GM12878 (cell line): ENCODE data around the gene POLN.

Experiments
- ESRRA ChIP-seq: IDR thresholded peaks from 2 replicates; pipeline ENCODE4 v1.6.1; 2012; ENCODE audit warnings: mild to moderate bottlenecking, low read length, improper control_type of control experiment
- EZH2 ChIP-seq: IDR thresholded peaks from 2 replicates; pipeline ENCODE4 v1.6.1; 2012; ENCODE audit warnings: low read depth, mild to moderate bottlenecking, control low read depth, inconsistent platforms, low read length, borderline replicate concordance; ENCODE audit not compliant: control insufficient read depth
- POLR2A ChIP-seq: IDR thresholded peaks from 2 replicates; pipeline ENCODE4 v1.6.1; 2011; ENCODE audit warnings: low read depth, mild to moderate bottlenecking, low read length
- POLR2AphosphoS5 ChIP-seq: IDR thresholded peaks from 2 replicates; pipeline ENCODE4 v1.6.1; 2011; ENCODE audit warnings: mild to moderate bottlenecking, low read length, inconsistent platforms
- RCOR1 ChIP-seq: conservative IDR thresholded peaks from 2 replicates; pipeline ENCODE4 v1.6.1; 2012; ENCODE audit warnings: low read depth, low read length, improper control_type of control experiment
- SP1 ChIP-seq: IDR thresholded peaks from one replicate; pipeline ENCODE4 v1.6.1; 2011; ENCODE audit warnings: low read depth, low read length
- TAF1 ChIP-seq: IDR thresholded peaks from 2 replicates; pipeline ENCODE4 v1.6.1; 2011; ENCODE audit warnings: mild to moderate bottlenecking, low read depth, low read length, borderline replicate concordance
- TF ChIP-seq, protein P1 (sequence below): IDR thresholded peaks from 2 replicates; pipeline ENCODE4 v1.6.1; 2012; ENCODE audit warnings: low read depth, low read length, improper control_type of control experiment
- TF ChIP-seq, protein P2 (sequence below): fragments of 450-650 bp; IDR thresholded peaks from 2 replicates; pipeline ENCODE4 v1.6.1; 2017; ENCODE audit warnings: mild to moderate bottlenecking, moderate library complexity
- TF ChIP-seq, protein P3 (sequence below): fragments of 450-650 bp; IDR thresholded peaks from 2 replicates; pipeline ENCODE4 v1.6.1; 2016; ENCODE audit warnings: mild to moderate bottlenecking, moderate library complexity, borderline replicate concordance
- TF ChIP-seq, protein P4 (sequence below), 3 experiments: IDR thresholded peaks in 2 of 3; conservative IDR thresholded peaks in 1 of 3; 2 replicates each; pipeline ENCODE4 v1.5.1; 2011; ENCODE audit warnings: low read depth in 3 of 3, low read length in 3 of 3, mild to moderate bottlenecking in 3 of 3, control low read depth in 2 of 3, moderate library complexity in 2 of 3, inconsistent platforms in 1 of 3, mixed read lengths in 1 of 3; ENCODE audit not compliant: control insufficient read depth in 2 of 3, insufficient read depth in 1 of 3; ENCODE audit errors: extremely low read depth in 1 of 3
- TF ChIP-seq, protein P5 (sequence below): IDR thresholded peaks from 2 replicates; pipeline ENCODE4 v1.6.1; 2012; ENCODE audit warnings: mild to moderate bottlenecking, low read depth, low read length
- TF ChIP-seq, protein P6 (sequence below): IDR thresholded peaks from 2 replicates; pipeline ENCODE4 v1.6.1; 2011; ENCODE audit warnings: low read depth, mild to moderate bottlenecking, low read length, moderate library complexity, borderline replicate concordance; ENCODE audit errors: extremely low read depth
- TF ChIP-seq, protein P7 (sequence below): fragments of 450-650 bp; IDR thresholded peaks from 2 replicates; pipeline ENCODE4 v1.6.1; 2017; ENCODE audit warnings: mild to moderate bottlenecking

DNA sequence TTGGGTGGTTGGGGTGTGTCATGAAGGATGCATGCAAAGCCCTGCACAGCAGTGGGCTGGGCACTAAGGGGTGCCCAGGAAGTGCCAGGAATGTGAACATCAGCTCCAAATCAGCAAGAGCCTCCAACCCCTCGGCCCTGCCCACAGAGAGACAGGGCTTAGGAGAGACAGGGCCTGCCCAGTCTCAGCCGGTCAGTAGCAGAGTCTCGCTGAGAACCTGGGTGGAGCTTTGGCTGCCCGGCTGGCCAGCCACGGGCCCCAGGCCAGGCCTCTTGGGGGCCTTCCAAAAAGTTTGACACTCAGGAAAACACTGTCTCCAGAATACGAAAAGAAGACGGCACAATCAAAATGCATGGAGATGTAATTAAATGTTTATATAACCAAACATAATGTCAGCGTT is 24.3 kb upstream of the POLN start:
- TF ChIP-seq, protein P1, sequence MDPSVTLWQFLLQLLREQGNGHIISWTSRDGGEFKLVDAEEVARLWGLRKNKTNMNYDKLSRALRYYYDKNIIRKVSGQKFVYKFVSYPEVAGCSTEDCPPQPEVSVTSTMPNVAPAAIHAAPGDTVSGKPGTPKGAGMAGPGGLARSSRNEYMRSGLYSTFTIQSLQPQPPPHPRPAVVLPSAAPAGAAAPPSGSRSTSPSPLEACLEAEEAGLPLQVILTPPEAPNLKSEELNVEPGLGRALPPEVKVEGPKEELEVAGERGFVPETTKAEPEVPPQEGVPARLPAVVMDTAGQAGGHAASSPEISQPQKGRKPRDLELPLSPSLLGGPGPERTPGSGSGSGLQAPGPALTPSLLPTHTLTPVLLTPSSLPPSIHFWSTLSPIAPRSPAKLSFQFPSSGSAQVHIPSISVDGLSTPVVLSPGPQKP: no peak
- no peak for TF ChIP-seq EZH2
- TF ChIP-seq POLR2A: no peak
- TF ChIP-seq, protein P2, sequence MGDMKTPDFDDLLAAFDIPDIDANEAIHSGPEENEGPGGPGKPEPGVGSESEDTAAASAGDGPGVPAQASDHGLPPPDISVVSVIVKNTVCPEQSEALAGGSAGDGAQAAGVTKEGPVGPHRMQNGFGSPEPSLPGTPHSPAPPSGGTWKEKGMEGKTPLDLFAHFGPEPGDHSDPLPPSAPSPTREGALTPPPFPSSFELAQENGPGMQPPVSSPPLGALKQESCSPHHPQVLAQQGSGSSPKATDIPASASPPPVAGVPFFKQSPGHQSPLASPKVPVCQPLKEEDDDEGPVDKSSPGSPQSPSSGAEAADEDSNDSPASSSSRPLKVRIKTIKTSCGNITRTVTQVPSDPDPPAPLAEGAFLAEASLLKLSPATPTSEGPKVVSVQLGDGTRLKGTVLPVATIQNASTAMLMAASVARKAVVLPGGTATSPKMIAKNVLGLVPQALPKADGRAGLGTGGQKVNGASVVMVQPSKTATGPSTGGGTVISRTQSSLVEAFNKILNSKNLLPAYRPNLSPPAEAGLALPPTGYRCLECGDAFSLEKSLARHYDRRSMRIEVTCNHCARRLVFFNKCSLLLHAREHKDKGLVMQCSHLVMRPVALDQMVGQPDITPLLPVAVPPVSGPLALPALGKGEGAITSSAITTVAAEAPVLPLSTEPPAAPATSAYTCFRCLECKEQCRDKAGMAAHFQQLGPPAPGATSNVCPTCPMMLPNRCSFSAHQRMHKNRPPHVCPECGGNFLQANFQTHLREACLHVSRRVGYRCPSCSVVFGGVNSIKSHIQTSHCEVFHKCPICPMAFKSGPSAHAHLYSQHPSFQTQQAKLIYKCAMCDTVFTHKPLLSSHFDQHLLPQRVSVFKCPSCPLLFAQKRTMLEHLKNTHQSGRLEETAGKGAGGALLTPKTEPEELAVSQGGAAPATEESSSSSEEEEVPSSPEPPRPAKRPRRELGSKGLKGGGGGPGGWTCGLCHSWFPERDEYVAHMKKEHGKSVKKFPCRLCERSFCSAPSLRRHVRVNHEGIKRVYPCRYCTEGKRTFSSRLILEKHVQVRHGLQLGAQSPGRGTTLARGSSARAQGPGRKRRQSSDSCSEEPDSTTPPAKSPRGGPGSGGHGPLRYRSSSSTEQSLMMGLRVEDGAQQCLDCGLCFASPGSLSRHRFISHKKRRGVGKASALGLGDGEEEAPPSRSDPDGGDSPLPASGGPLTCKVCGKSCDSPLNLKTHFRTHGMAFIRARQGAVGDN: no peak
- TF ChIP-seq, protein P3, sequence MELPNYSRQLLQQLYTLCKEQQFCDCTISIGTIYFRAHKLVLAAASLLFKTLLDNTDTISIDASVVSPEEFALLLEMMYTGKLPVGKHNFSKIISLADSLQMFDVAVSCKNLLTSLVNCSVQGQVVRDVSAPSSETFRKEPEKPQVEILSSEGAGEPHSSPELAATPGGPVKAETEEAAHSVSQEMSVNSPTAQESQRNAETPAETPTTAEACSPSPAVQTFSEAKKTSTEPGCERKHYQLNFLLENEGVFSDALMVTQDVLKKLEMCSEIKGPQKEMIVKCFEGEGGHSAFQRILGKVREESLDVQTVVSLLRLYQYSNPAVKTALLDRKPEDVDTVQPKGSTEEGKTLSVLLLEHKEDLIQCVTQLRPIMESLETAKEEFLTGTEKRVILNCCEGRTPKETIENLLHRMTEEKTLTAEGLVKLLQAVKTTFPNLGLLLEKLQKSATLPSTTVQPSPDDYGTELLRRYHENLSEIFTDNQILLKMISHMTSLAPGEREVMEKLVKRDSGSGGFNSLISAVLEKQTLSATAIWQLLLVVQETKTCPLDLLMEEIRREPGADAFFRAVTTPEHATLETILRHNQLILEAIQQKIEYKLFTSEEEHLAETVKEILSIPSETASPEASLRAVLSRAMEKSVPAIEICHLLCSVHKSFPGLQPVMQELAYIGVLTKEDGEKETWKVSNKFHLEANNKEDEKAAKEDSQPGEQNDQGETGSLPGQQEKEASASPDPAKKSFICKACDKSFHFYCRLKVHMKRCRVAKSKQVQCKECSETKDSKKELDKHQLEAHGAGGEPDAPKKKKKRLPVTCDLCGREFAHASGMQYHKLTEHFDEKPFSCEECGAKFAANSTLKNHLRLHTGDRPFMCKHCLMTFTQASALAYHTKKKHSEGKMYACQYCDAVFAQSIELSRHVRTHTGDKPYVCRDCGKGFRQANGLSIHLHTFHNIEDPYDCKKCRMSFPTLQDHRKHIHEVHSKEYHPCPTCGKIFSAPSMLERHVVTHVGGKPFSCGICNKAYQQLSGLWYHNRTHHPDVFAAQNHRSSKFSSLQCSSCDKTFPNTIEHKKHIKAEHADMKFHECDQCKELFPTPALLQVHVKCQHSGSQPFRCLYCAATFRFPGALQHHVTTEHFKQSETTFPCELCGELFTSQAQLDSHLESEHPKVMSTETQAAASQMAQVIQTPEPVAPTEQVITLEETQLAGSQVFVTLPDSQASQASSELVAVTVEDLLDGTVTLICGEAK: no peak
- TF ChIP-seq RCOR1: no peak
- TF ChIP-seq, protein P4, sequence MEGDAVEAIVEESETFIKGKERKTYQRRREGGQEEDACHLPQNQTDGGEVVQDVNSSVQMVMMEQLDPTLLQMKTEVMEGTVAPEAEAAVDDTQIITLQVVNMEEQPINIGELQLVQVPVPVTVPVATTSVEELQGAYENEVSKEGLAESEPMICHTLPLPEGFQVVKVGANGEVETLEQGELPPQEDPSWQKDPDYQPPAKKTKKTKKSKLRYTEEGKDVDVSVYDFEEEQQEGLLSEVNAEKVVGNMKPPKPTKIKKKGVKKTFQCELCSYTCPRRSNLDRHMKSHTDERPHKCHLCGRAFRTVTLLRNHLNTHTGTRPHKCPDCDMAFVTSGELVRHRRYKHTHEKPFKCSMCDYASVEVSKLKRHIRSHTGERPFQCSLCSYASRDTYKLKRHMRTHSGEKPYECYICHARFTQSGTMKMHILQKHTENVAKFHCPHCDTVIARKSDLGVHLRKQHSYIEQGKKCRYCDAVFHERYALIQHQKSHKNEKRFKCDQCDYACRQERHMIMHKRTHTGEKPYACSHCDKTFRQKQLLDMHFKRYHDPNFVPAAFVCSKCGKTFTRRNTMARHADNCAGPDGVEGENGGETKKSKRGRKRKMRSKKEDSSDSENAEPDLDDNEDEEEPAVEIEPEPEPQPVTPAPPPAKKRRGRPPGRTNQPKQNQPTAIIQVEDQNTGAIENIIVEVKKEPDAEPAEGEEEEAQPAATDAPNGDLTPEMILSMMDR (IDR thresholded peaks at IDR 0.05 in 2 of 3, conservative IDR thresholded peaks at IDR 0.05 in 1 of 3; ENCODE audit: control insufficient read depth in 2 of 3, extremely low read depth in 1 of 3, insufficient read depth in 1 of 3, low read depth in 3 of 3, low read length in 3 of 3): no peak
- TF ChIP-seq, protein P5, sequence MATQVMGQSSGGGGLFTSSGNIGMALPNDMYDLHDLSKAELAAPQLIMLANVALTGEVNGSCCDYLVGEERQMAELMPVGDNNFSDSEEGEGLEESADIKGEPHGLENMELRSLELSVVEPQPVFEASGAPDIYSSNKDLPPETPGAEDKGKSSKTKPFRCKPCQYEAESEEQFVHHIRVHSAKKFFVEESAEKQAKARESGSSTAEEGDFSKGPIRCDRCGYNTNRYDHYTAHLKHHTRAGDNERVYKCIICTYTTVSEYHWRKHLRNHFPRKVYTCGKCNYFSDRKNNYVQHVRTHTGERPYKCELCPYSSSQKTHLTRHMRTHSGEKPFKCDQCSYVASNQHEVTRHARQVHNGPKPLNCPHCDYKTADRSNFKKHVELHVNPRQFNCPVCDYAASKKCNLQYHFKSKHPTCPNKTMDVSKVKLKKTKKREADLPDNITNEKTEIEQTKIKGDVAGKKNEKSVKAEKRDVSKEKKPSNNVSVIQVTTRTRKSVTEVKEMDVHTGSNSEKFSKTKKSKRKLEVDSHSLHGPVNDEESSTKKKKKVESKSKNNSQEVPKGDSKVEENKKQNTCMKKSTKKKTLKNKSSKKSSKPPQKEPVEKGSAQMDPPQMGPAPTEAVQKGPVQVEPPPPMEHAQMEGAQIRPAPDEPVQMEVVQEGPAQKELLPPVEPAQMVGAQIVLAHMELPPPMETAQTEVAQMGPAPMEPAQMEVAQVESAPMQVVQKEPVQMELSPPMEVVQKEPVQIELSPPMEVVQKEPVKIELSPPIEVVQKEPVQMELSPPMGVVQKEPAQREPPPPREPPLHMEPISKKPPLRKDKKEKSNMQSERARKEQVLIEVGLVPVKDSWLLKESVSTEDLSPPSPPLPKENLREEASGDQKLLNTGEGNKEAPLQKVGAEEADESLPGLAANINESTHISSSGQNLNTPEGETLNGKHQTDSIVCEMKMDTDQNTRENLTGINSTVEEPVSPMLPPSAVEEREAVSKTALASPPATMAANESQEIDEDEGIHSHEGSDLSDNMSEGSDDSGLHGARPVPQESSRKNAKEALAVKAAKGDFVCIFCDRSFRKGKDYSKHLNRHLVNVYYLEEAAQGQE: no peak
- no peak for TF ChIP-seq POLR2AphosphoS5
- TF ChIP-seq TAF1: no peak
- TF ChIP-seq, protein P6, sequence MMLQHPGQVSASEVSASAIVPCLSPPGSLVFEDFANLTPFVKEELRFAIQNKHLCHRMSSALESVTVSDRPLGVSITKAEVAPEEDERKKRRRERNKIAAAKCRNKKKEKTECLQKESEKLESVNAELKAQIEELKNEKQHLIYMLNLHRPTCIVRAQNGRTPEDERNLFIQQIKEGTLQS: no peak
- no peak for TF ChIP-seq SP1
- TF ChIP-seq, protein P7, sequence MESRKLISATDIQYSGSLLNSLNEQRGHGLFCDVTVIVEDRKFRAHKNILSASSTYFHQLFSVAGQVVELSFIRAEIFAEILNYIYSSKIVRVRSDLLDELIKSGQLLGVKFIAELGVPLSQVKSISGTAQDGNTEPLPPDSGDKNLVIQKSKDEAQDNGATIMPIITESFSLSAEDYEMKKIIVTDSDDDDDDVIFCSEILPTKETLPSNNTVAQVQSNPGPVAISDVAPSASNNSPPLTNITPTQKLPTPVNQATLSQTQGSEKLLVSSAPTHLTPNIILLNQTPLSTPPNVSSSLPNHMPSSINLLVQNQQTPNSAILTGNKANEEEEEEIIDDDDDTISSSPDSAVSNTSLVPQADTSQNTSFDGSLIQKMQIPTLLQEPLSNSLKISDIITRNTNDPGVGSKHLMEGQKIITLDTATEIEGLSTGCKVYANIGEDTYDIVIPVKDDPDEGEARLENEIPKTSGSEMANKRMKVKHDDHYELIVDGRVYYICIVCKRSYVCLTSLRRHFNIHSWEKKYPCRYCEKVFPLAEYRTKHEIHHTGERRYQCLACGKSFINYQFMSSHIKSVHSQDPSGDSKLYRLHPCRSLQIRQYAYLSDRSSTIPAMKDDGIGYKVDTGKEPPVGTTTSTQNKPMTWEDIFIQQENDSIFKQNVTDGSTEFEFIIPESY: no peak
- TF ChIP-seq ESRRA: no peak
